Transverse colon (tissue), 4 donors: ENCODE results near the gene RFX2. TPM values are rescaled to one million over a fixed set of nuclear protein-coding genes. Genes with fewer than 3 reads are reported as not detected.
A peak's percentile ranks its signal among the peaks of the same experiment; 100 is the strongest.

Experiments used
- DNase-seq: peaks from one replicate; pipeline ENCODE4 v3.0.0-alpha.2; 2019
- H3K27ac ChIP-seq, 4 donors: fragments of 200-600 bp; sonication (generic); 2 replicates each; pipeline ENCODE4 v1.5.1; 2016 to 2018; ENCODE audit warnings: inconsistent platforms in 4 of 4
- H3K27me3 ChIP-seq: fragments of 200-600 bp; sonication (generic); 2 replicates; pipeline ENCODE4 v1.5.1; 2017; ENCODE audit warnings: inconsistent platforms
- H3K36me3 ChIP-seq, 4 donors: fragments of 200-600 bp; sonication (generic); 2 replicates each; pipeline ENCODE4 v1.5.1; 2017 to 2019; ENCODE audit warnings: inconsistent platforms in 4 of 4
- H3K4me1 ChIP-seq, 4 donors: fragments of 200-600 bp; sonication (generic); 2 replicates each; pipeline ENCODE4 v1.5.1; 2017 to 2020; ENCODE audit warnings: inconsistent platforms in 4 of 4
- H3K4me3 ChIP-seq, 4 donors: fragments of 200-600 bp; sonication (generic); 1 replicate in 1 of 4; 2 replicates in 3 of 4; pipeline versions ENCODE4 v1.5.1 to v1.6.1; 2017 to 2019; ENCODE audit warnings: inconsistent platforms in 4 of 4
- H3K9me3 ChIP-seq, 2 donors: fragments of 200-600 bp; sonication (generic); 2 replicates each; pipeline ENCODE4 v1.5.1; 2017 to 2019; ENCODE audit warnings: inconsistent platforms in 2 of 2
- CTCF ChIP-seq, 5 experiments: fragments of 200-600 bp in 3 of 5; fragments of 450-650 bp in 2 of 5; sonication (generic) in 3 of 5; IDR thresholded peaks; 1 replicate in 2 of 5; 2 replicates in 3 of 5; pipeline ENCODE4 v1.5.1; 2016 to 2017; ENCODE audit warnings: antibody characterized with exemption in 5 of 5, inconsistent platforms in 3 of 5, mild to moderate bottlenecking in 2 of 5, moderate library complexity in 1 of 5
- EP300 ChIP-seq: sonication (generic); formaldehyde crosslinking; IDR thresholded peaks from one replicate; pipeline ENCODE4 v1.6.1; 2017; ENCODE audit warnings: antibody characterized with exemption, low read depth
- POLR2A ChIP-seq: fragments of 450-650 bp; IDR thresholded peaks from one replicate; pipeline ENCODE4 v1.6.1; 2016; ENCODE audit warnings: antibody characterized with exemption, mild to moderate bottlenecking, moderate library complexity
- POLR2AphosphoS5 ChIP-seq, 3 donors: sonication (generic); formaldehyde crosslinking; IDR thresholded peaks; one replicate each; pipeline ENCODE4 v1.6.1; 2016; ENCODE audit warnings: antibody characterized with exemption in 3 of 3
- WGBS, 2 donors: methylation state at CpG; one replicate each; pipeline ENCODE4 v1.1.5; 2018; ENCODE audit warnings: low coverage in 1 of 2; 5-methylcytosine and 5-hydroxymethylcytosine counted together
- in situ Hi-C, 4 donors: fragments of 200-750 bp; cut with MboI; loops; one replicate each; pipeline versions ENCODE4 v1.15.0 to v1.15.1; 2017; ENCODE audit warnings: low sequenced_read_pairs in 3 of 4, low pct_ligation_motif_present in 1 of 4, low pct_unique_long_range_greater_than_20kb in 1 of 4
- intact Hi-C: fragments of 100-400 bp; cut with DNase I; formaldehyde crosslinking; loops from one replicate; pipeline ENCODE4 v1.15.1; 2023; ENCODE audit warnings: low total_unique reads
- total RNA-seq, 4 donors: library from RNA; depleted of rRNA; stranded (reverse); fragments of >200 nt; gene quantifications; one replicate each; pipeline ENCODE4 v1.1.0, GENCODE V29; 2016

The RFX2 gene
- total RNA-seq, 4 donors from 2014 or later, result 6.1 to 57.5 (median 11.8) TPM

DNA sequence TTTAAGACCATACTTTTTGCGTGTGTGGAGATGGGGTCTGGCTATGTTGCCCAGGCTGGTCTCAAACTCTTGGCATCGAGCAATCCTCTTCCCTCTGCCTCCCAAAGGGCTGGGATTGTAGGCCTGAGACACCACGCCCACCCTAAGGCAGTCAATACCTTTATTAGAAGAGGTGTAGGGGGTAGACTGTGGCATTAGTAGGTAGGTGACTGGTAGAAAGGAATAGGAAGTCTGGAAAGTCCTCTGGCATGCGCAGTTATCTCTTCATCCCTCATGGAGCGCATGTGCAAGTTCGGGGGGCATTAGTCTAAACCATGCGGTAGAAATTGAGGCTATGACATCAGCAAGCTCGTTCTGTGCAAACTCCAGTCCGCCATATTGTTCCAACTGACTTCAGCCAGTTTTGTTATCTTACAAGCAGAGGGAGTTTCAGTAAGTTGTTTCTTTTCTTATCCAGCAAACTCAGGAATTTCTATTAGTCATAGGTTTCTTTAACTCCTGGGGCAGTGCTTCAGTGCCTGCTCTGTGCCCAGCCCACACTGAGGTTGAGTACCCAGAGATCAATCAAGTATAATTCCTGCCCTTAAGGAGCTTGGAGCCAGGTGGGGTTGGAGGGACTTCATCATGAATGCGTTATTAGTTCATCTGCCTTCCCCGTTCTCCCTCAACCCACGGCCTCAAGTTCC is 125.1 kb downstream of the RFX2 start:
- 87 to 91% methylated on average over 8 to 12 of the region's 12 CpGs for whole genome bisulfite sequencing, 2 donors
- intact Hi-C loops, result no loop called here
- no peak for DNase-seq
- Histone ChIP-seq H3K27me3 (no peaks in the 10 kb centered on the region), H3K27ac (no peak overlapping the region), H3K4me1 (peaks cover under 1 to 12% (median 6%) of the 10 kb centered on the region in 4 donors), H3K36me3 (no peaks in the 10 kb centered on the region), H3K4me3 (no peak overlapping the region), H3K9me3 (no peaks in the 10 kb centered on the region)
- TF ChIP-seq POLR2A (no peak), EP300 (no peak), POLR2AphosphoS5 (IDR thresholded peaks at IDR 0.05) (no peak), CTCF (IDR thresholded peaks at IDR 0.05) (no peak)
- in situ Hi-C loops, result no loop called here

DNA sequence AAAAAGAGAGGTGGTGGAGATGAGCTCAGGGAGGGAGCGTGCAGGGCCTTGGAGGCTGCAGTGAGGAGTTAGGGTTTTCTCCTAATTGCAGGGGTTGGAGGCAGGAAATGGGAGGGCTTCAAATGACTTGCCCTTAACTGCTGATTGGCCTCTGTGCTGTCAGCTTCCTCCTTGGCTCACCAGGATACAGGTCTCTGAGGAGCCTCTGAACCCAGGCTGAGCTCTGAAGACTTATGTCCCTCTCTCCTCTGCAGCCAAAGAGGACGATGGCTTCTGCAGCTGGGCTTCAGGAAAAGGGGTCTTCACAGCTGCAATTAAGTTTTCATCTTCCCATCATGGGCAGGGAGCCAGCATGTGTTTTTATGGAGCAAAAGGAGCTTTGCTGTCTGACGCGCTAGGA is 125.7 kb downstream of the RFX2 start:
- TF ChIP-seq CTCF (IDR thresholded peaks at IDR 0.05), result no peak
- no peak for TF ChIP-seq EP300
- H3K9me3 ChIP-seq, result no peaks in the 10 kb centered on the region
- H3K36me3 ChIP-seq, result no peaks in the 10 kb centered on the region
- H3K27ac ChIP-seq, result no peak overlapping the region
- intact Hi-C loops (no loop called here), in situ Hi-C loops (no loop called here)
- H3K27me3 ChIP-seq, result no peaks in the 10 kb centered on the region
- H3K4me1 ChIP-seq, result peaks cover 4 to 19% (median 10%) of the 10 kb centered on the region in 4 donors
- 75 to 78% methylated on average over 1 to 4 of the region's 4 CpGs for WGBS, 2 donors
- no peak for DNase-seq
- no peak overlapping the region for H3K4me3 ChIP-seq

- intact Hi-C loops (no loop called here), in situ Hi-C loops (no loop called here)
- no peaks in the 10 kb centered on the region for H3K9me3 ChIP-seq
- DNase-seq, result no peak
- H3K4me1 ChIP-seq, result peaks cover 12 to 30% (median 21%) of the 10 kb centered on the region in 4 donors
- H3K27ac ChIP-seq, result peak overlapping the region in 1 of 4 donors; percentile 36
- H3K36me3 ChIP-seq, result no peaks in the 10 kb centered on the region
- no peak overlapping the region for H3K4me3 ChIP-seq
- TF ChIP-seq POLR2AphosphoS5 (IDR thresholded peaks at IDR 0.05), result peak in 1 of 3 donors; percentile 38
- TF ChIP-seq CTCF (IDR thresholded peaks at IDR 0.05), result no peak
- no peaks in the 10 kb centered on the region for H3K27me3 ChIP-seq
- 66% methylated on average over 14 of the region's 14 CpGs; no CpG with 5 or more reads in 1 of the 2 donors for WGBS, 2 donors
Measured at GRCh38 chr19:5983367-5983955, 126.8 kb downstream of the RFX2 start.

DNA sequence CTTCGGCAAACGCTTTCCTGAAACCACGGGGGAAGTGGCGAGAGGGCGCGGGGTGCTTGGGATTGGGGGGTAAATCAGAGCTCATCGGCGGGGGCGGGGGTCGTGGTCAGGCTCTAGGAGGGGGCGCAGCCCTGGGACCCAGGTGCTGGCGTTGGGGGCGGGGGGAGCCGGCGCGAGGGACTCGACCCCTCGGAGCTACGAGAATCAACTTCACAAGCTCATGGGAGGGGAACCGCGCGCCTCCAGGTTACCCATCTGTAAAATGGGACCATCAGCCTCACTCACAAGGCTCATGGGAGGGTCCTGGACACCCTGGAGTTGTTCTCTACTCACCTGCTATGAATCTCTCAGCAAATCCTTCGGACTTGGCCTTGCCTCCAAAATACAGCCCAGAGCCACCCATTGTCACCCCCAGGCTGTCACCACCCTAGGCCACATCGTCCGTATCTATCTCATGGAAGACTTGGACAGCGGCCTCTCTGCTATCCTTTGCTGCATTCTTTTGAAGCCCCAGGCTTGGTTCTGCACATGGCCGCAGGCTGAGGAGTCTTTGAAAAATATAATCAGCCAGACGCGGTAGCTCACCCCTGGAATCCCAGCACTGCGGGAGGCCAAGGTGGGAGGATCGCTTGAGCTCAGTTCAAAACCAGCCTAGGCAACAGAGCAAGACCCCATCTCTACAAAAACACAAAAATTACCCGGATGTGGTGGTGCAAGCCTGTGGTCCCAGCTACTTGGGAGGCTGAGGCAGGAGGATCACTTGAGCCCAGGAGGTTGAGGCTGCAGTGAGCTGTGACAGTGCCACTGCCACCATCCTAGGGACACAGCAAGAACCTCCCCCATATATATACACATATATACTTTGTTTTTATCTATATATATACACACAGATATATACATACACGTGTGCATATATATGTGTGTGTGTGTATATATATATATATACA is 131.4 kb downstream of the RFX2 start:
- TF ChIP-seq EP300 (no peak), POLR2A (no peak), CTCF (IDR thresholded peaks at IDR 0.05) (no peak), POLR2AphosphoS5 (IDR thresholded peaks at IDR 0.05) (no peak)
- in situ Hi-C loops (no loop called here), intact Hi-C loops (no loop called here)
- peak overlapping the region; percentile 47 to 99 (median 94) for H3K4me3 ChIP-seq
- H3K27me3 ChIP-seq, result no peaks in the 10 kb centered on the region
- H3K36me3 ChIP-seq, result no peaks in the 10 kb centered on the region
- peak overlapping the region; percentile 91 to 95 (median 92) for H3K27ac ChIP-seq
- 68% methylated on average over 12 of the region's 33 CpGs; no CpG with 5 or more reads in 1 of the 2 donors for WGBS, 2 donors
- peaks cover 36 to 56% (median 52%) of the 10 kb centered on the region in 4 donors for H3K4me1 ChIP-seq
- H3K9me3 ChIP-seq, result no peaks in the 10 kb centered on the region
- no peak for DNase-seq
